IMR-90 (cell line): ENCODE data around the gene AGXT. TPM values are rescaled to one million over a fixed set of nuclear protein-coding genes. Genes with fewer than 3 reads are reported as not detected.

Experiments
- ATAC-seq: fragments of 200-7000 bp; cut with Tn5 transposase; 2 replicates; pipeline ENCODE4 v1.9.1; 2020; ENCODE audit warnings: low read depth, mild to moderate bottlenecking, moderate library complexity
- BruUV-seq: library from RNA; stranded (reverse); fragments of 400-500 nt; replicated peaks from 2 replicates; lab custom pipeline; 2021; lab: Mats Ljungman, UMichigan
- CTCF ChIA-PET: fragments of 300-600 bp; formaldehyde crosslinking; extraction: SDS; loops from one replicate; lab custom pipeline; 2021; ENCODE audit warnings: antibody characterized with exemption; lab: Yijun Ruan, JAX
- POLR2A ChIA-PET: fragments of 300-600 bp; sonication (Branson Sonifier 250); formaldehyde crosslinking; loops from one replicate; lab custom pipeline; 2022; ENCODE audit warnings: antibody characterized with exemption; ENCODE audit not compliant: unreplicated experiment; lab: Charles Lee
- DNase-seq: peaks from one replicate; pipeline ENCODE4 v3.0.0; 2013
- H2AFZ ChIP-seq: replicated peaks from 2 replicates; pipeline ENCODE3; 2013; ENCODE audit warnings: low read length, mild to moderate bottlenecking; ENCODE audit not compliant: poor library complexity
- H2AK5ac ChIP-seq: 2 replicates; pipeline ENCODE4 v1.6.1; 2013; ENCODE audit warnings: low read depth, low read length, inconsistent platforms
- H2AK9ac ChIP-seq: replicated peaks from 2 replicates; pipeline ENCODE3; 2013; ENCODE audit warnings: mild to moderate bottlenecking, low read depth, low read length, moderate library complexity; ENCODE audit not compliant: poor library complexity
- H2BK120ac ChIP-seq: 2 replicates; pipeline ENCODE4 v1.6.1; 2013; ENCODE audit warnings: low read depth, low read length, inconsistent platforms
- H2BK15ac ChIP-seq: 3 replicates; pipeline ENCODE4 v1.6.1; 2013; ENCODE audit warnings: low read depth, low read length, inconsistent platforms
- H2BK20ac ChIP-seq: 2 replicates; pipeline ENCODE4 v1.6.1; 2013; ENCODE audit warnings: low read depth, mild to moderate bottlenecking, inconsistent platforms, low read length, moderate library complexity
- H2BK5ac ChIP-seq: 2 replicates; pipeline ENCODE4 v1.6.1; 2013; ENCODE audit warnings: mild to moderate bottlenecking, low read depth, low read length, inconsistent platforms; ENCODE audit not compliant: poor library complexity, severe bottlenecking
- H3K14ac ChIP-seq: replicated peaks from 2 replicates; pipeline ENCODE4 v1.6.1; 2013; ENCODE audit warnings: low read depth, low read length, inconsistent platforms
- H3K18ac ChIP-seq: 2 replicates; pipeline ENCODE4 v1.6.1; 2013; ENCODE audit warnings: low read depth, low read length, control low read depth
- H3K23ac ChIP-seq: 2 replicates; pipeline ENCODE4 v1.6.1; 2013; ENCODE audit warnings: low read depth, low read length, inconsistent platforms
- H3K27ac ChIP-seq: 2 replicates; pipeline ENCODE4 v1.5.1; 2013; ENCODE audit warnings: mild to moderate bottlenecking, control low read depth, low read length; ENCODE audit not compliant: insufficient read depth
- H3K27me3 ChIP-seq: 2 replicates; pipeline ENCODE4 v1.6.1; 2013; ENCODE audit warnings: low read length; ENCODE audit not compliant: control insufficient read depth, insufficient read depth
- H3K36me3 ChIP-seq: 2 replicates; pipeline ENCODE4 v1.6.1; 2013; ENCODE audit warnings: low read length, mixed read lengths; ENCODE audit not compliant: control insufficient read depth, insufficient read depth
- H3K4ac ChIP-seq: 2 replicates; pipeline ENCODE4 v1.6.1; 2013; ENCODE audit warnings: low read depth, low read length, inconsistent platforms
- H3K4me1 ChIP-seq: 2 replicates; pipeline ENCODE4 v1.6.1; 2013; ENCODE audit warnings: low read length, mixed read lengths; ENCODE audit not compliant: control insufficient read depth, insufficient read depth
- H3K4me2 ChIP-seq: 2 replicates; pipeline ENCODE4 v1.6.1; 2013; ENCODE audit warnings: low read depth, mild to moderate bottlenecking, control low read depth, low read length, moderate library complexity
- H3K4me3 ChIP-seq: 2 replicates; pipeline ENCODE4 v1.5.1; 2013; ENCODE audit warnings: low read depth, mild to moderate bottlenecking, control low read depth, low read length, moderate library complexity; ENCODE audit not compliant: insufficient read depth
- H3K56ac ChIP-seq: 2 replicates; pipeline ENCODE4 v1.6.1; 2013; ENCODE audit warnings: low read length, inconsistent platforms; ENCODE audit not compliant: insufficient read depth; ENCODE audit errors: extremely low read depth
- H3K79me1 ChIP-seq, 2 experiments: 2 replicates each; pipeline ENCODE4 v1.6.1; 2013; ENCODE audit warnings: low read length in 2 of 2, inconsistent platforms in 1 of 2, low read depth in 1 of 2
- H3K9ac ChIP-seq: 2 replicates; pipeline ENCODE4 v1.6.1; 2013; ENCODE audit warnings: low read depth, low read length, control low read depth
- H3K9me1 ChIP-seq: 2 replicates; pipeline ENCODE4 v1.6.1; 2013; ENCODE audit warnings: low read length, inconsistent platforms; ENCODE audit not compliant: insufficient read depth
- H3K9me3 ChIP-seq: 2 replicates; pipeline ENCODE4 v1.6.1; 2013; ENCODE audit warnings: low read length; ENCODE audit not compliant: control insufficient read depth, insufficient read depth
- H4K20me1 ChIP-seq: 2 replicates; pipeline ENCODE4 v1.6.1; 2013; ENCODE audit warnings: low read length, inconsistent platforms; ENCODE audit not compliant: insufficient read depth
- H4K5ac ChIP-seq: 2 replicates; pipeline ENCODE4 v1.6.1; 2013; ENCODE audit warnings: mild to moderate bottlenecking, low read depth, low read length, control low read depth
- H4K8ac ChIP-seq, 2 experiments: 2 replicates each; pipeline ENCODE4 v1.6.1; 2013; ENCODE audit warnings: low read depth in 2 of 2, low read length in 2 of 2, control low read depth in 1 of 2, inconsistent platforms in 1 of 2
- H4K91ac ChIP-seq: 2 replicates; pipeline ENCODE4 v1.6.1; 2013; ENCODE audit warnings: low read depth, low read length, inconsistent platforms; ENCODE audit not compliant: insufficient read depth
- BHLHE40 ChIP-seq: fragments of 150-350 bp; IDR thresholded peaks from 2 replicates; pipeline ENCODE4 v1.6.1; 2016; ENCODE audit warnings: mild to moderate bottlenecking, low read depth, low read length
- CEBPB ChIP-seq: IDR thresholded peaks from 2 replicates; pipeline ENCODE4 v1.6.1; 2012; ENCODE audit warnings: low read depth, low read length, improper control_type of control experiment
- MAZ ChIP-seq: IDR thresholded peaks from 2 replicates; pipeline ENCODE4 v1.6.1; 2012; ENCODE audit warnings: low read depth, mild to moderate bottlenecking, low read length, improper control_type of control experiment, moderate library complexity, borderline replicate concordance
- RFX5 ChIP-seq: IDR thresholded peaks from 2 replicates; pipeline ENCODE4 v1.8.0; 2012; ENCODE audit warnings: low read depth, mild to moderate bottlenecking, low read length, moderate library complexity
- WGBS, 2 experiments: methylation state at CpG; one replicate each; pipeline versions ENCODE4 v1.1.5 to v1.1.7; 2013; ENCODE audit warnings: missing lambda C conversion rate in 2 of 2; ENCODE audit not compliant: insufficient read length in 1 of 2; ENCODE audit errors: extremely low coverage in 2 of 2; 5-methylcytosine and 5-hydroxymethylcytosine counted together
- dilution Hi-C: fragments of 300-500 bp; cut with HindIII; formaldehyde crosslinking; loops from one replicate; pipeline ENCODE4 v1.14.3; 2018; ENCODE audit warnings: low sequenced_read_pairs; ENCODE audit not compliant: unreplicated experiment
- in situ Hi-C: fragments of 300-500 bp; cut with MboI; formaldehyde crosslinking; loops from 3 replicates; pipeline ENCODE4 v1.14.3; 2019; ENCODE audit warnings: low sequenced_read_pairs, inconsistent platforms, mixed read lengths
- intact Hi-C: fragments of 100-400 bp; cut with micrococcal nuclease; formaldehyde crosslinking; loops from 2 replicates; pipeline ENCODE4 v1.10.0; 2022
- polyA plus RNA-seq, 3 experiments: library from polyadenylated mRNA; depleted of rRNA; stranded (reverse); fragments of >200 nt; gene quantifications; 2 replicates each; pipeline ENCODE4 v1.2.3, GENCODE V29; 2012; ENCODE audit warnings: low replicate concordance in 1 of 3
- total RNA-seq: library from RNA; depleted of rRNA; stranded (reverse); fragments of >200 nt; gene quantifications from 2 replicates; pipeline ENCODE4 v1.2.3, GENCODE V29; 2012

The AGXT gene
- total and polyA plus RNA-seq, 2 of the 4 experiments (the other 2 are of a cell fraction), result not detected

GRCh38 chr2:240896394-240896793 lies 27.8 kb downstream of the AGXT start:
- H3K23ac ChIP-seq, result no peak overlapping the region
- no peak overlapping the region for H4K8ac ChIP-seq
- no peak overlapping the region for H3K14ac ChIP-seq
- POLR2A ChIA-PET, result no interaction called here
- no peak overlapping the region for H3K56ac ChIP-seq
- intact Hi-C loops (no loop called here), dilution Hi-C loops (no loop called here), in situ Hi-C loops (no loop called here)
- no peak overlapping the region for H2AK9ac ChIP-seq
- no peak overlapping the region for H3K4ac ChIP-seq
- no peaks in the 10 kb centered on the region for H3K36me3 ChIP-seq
- no peak overlapping the region for H4K5ac ChIP-seq
- no peak overlapping the region for H3K4me3 ChIP-seq
- no peak overlapping the region for H2BK5ac ChIP-seq
- TF ChIP-seq RFX5 (no peak), MAZ (no peak), BHLHE40 (no peak), CEBPB (no peak)
- H3K9ac ChIP-seq, result no peak overlapping the region
- H2AK5ac ChIP-seq, result no peak overlapping the region
- no peak overlapping the region for H2BK15ac ChIP-seq
- no peak overlapping the region for H3K27ac ChIP-seq
- no peak overlapping the region for H2BK120ac ChIP-seq
- H2AFZ ChIP-seq, result no peak overlapping the region
- H3K9me3 ChIP-seq, result no peaks in the 10 kb centered on the region
- no peak for ATAC-seq
- H3K4me2 ChIP-seq, result no peak overlapping the region
- peaks cover 7% of the 10 kb centered on the region; the same call in 1 of the 2 replicates for H3K27me3 ChIP-seq
- DNase-seq, result no peak
- H3K4me1 ChIP-seq, result no peaks in the 10 kb centered on the region; the same call in 1 of the 2 replicates
- no TSS peak for BruUV-seq
- no peaks in the 10 kb centered on the region for H3K9me1 ChIP-seq
- 14% methylated on average over 1 of the region's 7 CpGs; no CpG with 5 or more reads in 1 of the 2 experiments for WGBS, 2 experiments
- H3K79me1 ChIP-seq, result no peaks in the 10 kb centered on the region
- H4K91ac ChIP-seq, result no peak overlapping the region
- H2BK20ac ChIP-seq, result no peak overlapping the region
- CTCF ChIA-PET, result no interaction called here
- no peaks in the 10 kb centered on the region for H4K20me1 ChIP-seq
- no peak overlapping the region for H3K18ac ChIP-seq
